Stimulated activated CD8-positive, alpha-beta memory T cell treated with anti-CD3 and anti-CD28 coated beads, Interleukin-2, amount 100 ng/mL, for 48 hours (primary cell): ENCODE results near the gene FBXW8.

Source experiments
- DNase-seq, 2 donors: peaks; one replicate each; pipeline ENCODE4 v3.0.0-alpha.2; 2020; ENCODE audit warnings: low read depth in 2 of 2

FBXW8 gene

DNA sequence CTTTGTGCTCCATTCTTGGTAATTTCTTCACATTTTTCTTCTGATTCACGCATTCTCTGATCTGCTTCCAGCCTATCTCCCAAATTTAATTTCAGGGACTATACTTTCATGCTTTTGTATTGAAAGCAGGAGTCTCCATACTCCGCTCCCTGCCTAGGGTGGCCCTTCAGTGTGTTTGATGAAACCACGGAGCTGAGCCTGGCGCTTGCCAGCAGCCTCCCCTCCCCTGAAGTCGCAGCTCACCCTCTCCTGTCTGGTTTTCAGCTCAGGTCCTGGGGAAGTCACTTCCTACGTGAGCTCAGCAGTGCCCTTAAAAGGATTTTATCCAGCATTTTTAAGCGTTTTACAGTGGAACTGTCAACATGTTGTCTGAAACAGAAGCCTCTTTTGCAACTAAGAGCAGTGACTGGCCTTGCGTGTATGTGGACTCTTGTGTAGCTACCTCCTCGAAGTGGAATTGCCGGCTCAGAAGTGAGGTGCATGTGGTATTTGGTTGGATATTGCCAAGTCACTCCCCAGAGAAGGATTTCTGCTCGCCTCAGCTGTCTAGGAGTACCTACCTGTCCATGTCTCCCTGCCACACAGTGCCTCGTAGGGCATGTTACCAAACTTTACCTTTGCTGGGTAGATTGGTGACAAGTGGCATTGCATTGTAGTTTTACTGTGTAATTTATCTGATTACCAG is 109.9 kb downstream of the FBXW8 start:
- no peak for DNase-seq

DNA sequence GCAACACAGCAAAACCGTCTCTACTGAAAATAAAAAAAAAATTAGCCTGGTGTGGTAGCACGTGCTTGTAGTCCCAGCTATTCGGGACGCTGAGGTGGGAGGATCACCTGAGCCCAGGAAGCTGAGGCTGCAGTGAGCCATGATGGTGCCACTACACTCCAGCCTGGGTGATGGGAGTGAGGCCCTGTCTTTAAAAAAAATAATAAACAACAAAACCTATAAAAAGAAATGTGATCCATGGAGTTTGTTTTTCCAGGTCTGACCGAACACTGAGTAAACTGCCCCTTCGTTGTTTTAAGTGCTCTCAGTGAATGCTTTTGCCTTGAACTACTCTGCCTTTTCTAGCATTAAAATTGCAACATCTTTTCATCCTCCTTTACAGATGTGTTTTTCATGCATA is 111.7 kb downstream of the FBXW8 start:
- DNase-seq: no peak

DNA sequence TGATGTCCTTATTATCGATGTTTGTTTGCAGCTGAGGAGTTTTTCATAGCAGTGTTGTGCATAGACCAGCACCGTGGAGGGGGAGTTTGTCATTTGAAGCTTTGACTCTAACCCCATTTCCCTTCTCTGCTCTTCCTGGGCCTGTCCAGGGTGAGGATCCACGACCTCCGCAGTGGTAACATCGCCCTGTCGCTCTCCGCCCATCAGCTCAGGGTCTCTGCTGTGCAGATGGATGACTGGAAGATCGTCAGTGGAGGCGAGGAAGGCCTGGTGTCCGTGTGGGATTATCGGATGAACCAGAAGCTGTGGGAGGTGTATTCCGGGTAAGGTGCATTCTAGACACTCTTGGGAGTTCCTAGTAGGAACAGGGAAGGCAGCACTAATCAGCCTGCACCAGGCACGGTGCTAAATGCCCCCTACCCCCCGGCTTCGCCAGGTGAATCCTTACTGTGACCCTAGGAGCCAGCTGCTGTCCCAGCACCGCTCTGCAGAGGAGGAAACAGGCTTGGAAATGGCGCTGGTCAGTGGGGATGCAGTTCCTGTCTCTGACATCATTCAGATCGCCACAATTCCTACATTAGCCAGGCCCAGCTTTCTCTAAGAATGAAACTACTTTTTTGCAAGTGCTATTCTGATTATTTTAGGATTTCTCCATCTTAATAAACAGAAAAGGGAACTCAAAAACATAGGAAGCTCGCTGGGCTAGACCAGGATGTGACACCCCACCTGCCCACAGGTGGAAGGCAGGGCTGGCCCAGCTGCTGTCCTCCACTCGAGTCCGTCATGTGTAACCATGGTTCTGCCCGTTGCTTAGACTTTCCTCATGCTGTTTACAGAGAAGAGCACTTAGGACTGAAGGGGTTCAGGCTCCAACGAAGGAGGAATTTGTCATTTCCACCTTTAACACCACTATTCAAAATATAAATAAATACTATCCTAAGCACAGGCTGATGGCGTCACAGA is 113.5 kb downstream of the FBXW8 start:
- no peak for DNase-seq

DNA sequence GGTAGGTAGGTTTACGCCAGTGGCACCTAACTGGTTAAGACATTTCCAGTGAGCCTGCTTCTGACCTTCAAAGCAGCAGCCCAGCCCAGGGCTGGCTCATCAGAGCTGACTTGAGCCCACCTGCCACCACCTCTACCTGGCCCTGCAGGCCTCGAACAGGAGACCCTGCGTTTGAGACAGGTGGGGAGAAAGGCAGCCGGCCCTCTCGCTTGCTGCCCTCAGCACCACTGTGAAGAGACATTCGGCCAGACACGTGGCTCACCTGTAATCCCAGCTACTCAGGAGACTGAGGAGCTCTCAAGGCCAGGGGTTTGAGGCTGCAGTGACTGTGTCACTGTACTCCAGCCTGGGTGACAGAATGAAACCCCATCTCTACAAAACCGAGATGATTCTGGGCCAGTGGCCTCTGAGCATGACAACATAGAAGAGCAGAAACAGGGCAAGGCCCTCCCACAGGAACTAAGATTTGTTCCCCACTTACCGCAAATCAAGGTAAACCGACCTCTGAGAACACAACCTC is 114.3 kb downstream of the FBXW8 start:
- no peak for DNase-seq

DNA sequence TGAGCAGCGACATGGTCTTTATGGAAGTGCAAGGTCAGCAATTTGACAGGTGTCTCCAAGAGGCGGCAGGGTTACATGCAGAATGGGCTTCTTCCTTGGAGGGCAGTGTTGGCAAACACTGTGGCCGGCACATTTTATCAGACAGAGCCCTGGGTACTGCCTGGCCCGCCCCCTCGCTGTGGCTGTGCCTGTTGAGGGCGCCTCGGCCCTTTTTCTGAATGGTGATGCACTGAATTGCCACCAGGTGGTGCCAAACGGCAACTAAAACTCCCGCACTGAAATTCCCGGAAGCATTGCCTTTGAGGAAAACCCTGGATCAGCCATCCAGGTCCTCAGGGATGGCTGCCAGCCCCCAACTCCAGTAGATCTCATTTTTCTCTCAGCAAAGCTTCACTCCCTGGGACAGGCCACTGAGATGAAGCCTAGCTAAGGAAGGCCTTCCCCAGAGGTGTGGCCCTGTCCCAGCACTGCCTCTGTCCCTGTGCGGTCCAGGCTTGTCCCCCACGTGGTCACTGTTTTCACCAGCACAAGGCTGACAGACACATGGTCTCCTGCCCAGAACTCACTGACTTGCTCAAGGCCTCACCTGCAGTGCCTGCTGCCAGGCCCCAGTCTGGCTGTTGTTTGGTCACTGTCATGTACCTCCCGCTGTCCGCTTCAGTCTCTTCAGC is 114.9 kb downstream of the FBXW8 start:
- DNase-seq: peak; percentile 23 to 29

DNA sequence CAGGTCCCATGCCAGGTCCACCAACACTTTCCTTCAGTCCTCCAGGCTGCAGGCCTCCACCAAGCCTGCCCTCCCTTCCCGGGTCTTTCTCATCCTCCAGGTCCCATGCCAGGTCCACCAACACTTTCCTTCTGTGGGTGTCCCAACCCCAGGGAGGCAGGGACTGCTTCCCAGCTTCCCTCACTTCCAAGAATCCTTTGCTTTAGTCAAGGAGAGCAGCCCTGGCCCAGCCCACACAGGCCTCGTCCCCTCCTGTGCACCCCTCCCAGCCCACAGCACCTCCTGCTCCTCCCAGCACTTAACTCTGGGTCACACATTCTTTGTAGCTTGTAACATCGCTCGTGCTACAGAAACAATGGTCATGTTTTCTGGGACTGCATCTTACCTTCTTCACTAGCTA is 115.6 kb downstream of the FBXW8 start:
- no peak for DNase-seq

DNA sequence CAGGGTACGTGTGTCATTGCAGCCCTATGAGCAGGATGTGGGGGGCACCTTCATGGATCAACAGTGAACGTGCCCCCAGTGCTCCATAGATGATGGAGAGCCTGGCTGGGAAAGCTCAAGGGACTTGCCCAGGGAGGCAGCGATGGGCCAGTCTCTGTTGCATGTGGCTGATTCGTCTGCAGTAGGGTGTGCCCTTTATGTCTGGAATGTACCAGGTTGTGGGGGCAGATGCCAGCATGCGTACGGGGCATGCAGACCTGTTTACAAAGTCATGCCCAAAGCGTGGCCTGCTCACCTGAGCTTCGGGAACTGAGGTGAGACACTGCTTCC is 116.1 kb downstream of the FBXW8 start:
- DNase-seq: no peak

DNA sequence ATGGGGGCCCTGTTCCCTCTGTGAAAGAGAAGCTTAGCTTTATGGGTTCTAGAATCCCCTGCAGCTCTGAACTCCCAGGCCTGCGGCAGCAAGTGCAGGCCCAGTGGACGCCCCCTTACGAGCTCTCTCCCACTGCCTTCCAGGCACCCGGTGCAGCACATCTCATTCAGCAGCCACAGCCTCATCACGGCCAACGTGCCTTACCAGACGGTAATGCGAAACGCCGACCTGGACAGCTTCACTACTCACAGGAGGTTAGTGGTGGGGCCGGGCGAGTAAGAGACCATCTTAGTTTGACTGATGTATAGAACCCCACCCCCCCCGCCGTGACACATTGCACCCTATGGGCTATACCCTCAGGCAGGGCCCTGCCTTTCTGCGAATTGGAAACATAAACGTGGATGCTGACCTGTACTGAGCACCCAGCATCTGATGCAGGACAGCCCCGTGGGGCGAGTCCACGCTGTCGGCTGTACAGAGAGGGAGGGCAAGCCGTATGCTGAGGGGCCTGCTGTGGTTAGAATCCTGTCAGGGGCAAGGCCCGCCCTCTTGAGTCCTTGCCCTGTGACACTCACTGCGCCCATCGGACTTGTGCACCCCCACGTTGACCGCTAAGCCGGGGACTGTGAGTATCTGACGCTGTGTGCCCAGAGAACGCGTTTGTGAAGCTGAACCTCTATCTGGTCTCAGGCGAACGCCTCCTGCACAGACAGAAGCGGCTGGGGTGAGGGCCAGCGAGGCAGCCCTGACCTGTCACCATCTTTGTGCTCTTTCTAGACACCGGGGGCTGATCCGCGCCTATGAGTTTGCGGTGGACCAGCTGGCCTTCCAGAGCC is 116.7 kb downstream of the FBXW8 start:
- no peak for DNase-seq

DNA sequence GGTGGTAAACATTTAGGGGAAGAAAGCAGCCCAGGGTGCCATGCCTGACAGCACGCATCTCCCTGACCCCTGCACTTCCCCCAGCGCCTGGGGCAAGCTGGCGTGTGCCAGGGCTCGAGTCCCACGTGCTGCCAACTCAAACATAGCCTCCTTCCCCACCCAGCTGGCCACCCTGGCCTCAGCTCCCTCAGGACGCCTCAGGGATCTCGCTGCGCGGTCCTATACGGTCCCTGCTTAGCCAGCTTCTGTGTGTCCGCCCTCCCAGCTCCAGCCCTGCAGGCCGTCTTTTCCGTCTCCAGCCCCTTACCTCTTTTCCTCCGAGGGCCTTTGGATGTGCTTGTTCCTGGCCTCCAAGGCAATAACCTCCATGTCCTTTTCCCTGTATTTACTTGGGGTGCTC is 117.5 kb downstream of the FBXW8 start:
- DNase-seq: no peak

DNA sequence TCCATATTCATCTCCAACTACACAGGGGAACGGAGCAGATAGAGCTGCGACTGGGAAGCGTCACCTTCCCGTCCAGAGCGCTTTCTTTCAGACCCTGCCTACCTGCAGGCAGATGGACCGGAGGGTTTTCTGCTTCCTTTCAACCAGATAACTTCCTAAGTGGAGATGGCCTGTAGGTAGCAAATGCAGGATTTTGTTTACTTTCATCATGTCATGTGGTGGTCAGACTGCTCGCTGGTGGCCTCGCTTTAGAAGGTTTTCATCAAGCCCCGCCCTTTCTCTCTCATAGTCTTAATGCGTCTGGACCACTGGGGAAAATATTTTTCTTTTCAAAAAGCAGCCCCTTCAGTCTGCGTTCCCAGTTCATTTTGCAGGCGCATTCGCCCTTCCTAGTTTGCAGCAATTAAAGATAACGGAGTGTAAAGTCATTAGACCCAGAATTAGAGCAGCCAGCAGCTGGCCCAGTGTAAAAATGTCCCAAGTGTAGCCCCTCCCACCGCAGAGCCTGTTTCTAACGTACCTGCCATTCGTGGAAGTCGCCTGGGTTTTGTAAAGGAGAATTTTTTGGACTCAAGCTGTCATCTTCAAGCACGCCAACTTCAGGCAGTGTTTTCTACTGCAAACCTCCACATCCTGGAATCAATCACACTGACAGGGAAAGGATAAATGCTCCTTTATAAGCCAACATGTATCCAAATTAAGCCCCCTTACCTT is 119.6 kb downstream of the FBXW8 start:
- DNase-seq: no peak

DNA sequence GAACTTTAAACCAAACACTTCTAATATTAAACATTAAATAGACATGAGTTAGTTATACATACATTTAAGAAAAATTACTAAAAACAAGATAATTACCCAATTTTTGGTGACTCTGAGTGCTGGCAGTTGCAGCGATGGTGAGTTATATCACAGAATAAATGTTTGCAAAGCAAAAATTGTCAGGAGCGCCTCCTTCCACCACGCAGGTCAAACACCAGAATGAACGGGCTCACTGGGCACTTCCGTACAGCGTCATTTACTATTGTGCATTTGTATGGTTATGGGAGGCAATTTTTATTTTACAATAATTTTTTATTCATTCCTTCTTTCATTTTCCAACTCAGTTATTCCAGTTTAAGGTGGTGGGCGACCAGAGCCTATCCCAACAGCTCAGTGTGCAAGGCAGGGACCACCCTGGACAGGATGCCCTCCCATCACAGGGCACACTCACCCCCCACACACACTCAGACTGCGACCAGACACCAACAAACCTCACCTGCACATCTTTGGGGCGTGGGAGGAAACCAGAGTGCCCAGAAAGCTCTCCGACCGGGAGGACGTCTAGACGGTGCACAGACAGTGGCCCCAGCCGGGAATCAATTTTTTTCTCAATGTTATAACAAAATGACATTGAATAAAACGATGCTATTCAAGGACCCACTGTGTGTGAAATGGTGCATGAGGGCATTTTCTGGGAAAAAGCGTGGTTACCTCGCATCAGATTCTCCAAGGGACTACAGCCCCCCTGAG is 121.3 kb downstream of the FBXW8 start:
- no peak for DNase-seq

DNA sequence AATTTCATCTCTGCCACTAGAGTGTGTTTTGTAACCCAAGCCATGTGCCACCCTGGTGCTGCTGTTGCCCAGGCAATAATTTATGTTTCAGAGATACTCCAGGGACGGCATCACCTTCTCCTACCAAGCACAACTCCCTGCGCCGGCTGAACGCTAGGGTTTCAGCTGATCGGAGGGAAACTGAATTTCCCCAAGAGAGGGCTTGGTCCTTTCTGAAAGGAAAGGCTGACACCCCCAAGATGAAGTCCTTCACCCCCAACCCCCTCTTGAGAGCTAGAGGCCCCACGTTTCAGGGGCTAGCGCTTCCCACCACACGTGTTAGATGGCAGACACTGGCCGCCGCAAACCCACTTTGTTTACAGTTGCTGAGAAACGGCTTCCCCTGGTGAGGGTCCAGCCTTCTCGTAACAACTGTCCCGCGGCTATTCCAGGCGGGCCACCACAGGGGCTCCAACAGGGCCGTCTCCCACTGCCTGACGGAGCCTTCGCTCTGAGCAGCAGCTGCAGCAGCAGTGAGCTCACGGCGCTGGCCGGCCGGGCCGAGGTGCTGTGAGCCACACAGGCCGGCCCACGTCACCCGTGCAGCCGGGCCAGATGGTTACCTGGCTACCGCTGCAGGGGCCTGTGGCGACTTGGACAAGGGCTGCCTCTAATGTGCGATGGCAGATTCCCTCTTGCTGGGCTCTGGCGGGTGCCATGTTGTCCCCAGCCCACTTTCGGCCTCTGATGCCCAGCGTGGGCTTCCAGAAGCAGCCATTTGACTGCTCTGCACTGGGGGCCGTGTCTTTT is 122.0 kb downstream of the FBXW8 start:
- DNase-seq: no peak

DNA sequence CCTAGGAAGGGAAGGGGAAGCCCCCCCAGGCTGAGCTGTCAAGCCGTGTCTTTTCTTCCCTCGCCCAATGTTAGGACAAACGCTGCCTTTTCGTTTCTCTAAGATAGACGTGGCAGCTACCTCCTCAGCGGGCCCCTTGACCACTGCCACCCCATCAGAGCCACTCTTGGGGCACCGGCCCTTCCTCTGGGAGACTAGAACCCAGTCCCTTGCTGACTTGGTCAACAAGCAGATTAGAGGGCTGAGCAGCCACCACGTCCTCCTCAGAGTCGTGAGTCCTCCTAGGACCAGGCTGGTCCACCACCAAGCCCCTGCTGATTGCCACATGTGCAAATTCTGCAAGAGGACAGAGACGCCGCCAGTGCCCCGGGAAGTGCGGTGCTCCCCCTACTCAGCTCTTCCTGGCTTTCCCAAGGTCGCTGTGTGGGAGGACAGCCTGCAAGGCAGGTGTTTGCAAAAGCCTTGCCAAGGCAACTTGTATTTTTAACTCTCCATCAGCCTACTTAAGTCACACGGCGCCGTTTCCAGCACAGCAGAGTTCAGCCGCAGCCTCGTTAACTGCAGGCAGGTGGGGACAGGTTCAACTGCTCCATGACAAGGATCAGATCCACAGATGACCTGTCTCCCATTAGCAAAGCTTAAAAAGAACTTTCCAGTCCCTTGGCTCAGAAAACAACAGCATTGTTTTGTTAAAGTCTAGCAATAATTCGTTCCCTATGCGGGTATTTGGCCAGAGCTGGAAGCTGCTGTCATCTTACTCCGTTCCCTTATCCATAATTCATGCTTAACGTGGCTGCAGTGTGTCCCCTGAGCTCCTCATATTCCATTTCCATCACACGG is 122.9 kb downstream of the FBXW8 start:
- no peak for DNase-seq

DNA sequence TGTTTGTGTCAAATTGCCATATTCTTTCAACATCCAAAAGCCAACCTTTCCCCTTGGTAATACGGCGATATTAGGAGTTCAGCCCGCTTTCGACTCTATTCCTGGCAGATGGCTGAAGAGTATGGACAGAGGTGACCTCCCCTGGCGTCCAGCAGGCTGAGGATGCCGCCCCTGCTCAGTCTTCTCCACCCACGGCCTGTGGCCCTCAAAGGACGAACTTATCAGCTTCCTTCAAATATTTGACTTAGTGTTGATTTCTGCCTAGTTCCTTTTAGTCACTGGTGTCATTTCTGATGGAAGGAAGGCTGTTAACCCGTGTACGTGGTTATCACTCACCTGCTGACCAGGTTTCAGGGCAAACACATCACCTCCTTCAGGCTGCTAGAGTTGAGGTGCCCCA is 123.5 kb downstream of the FBXW8 start:
- DNase-seq: no peak

DNA sequence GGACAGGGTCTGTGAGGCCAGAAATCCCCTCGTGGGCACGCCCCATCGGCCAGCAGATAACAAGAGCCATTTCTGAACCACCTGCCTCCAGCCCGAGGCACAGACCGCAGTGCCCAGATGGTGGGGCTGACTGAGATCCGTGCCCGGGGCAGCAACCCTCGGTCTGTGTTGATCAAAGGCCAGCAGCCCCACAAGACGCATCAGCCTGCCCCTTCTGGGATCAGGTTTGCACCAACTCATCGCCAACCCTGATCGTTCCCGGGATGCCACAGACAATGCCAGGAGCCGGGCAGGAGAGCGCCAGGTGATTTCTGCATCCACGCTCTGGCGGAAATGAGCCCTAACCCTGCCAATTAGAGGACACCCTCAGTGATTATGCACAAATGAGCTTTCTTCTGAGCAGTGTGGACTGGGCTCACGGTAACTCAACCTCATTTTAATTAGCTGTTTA is 124.0 kb downstream of the FBXW8 start:
- DNase-seq: no peak

DNA sequence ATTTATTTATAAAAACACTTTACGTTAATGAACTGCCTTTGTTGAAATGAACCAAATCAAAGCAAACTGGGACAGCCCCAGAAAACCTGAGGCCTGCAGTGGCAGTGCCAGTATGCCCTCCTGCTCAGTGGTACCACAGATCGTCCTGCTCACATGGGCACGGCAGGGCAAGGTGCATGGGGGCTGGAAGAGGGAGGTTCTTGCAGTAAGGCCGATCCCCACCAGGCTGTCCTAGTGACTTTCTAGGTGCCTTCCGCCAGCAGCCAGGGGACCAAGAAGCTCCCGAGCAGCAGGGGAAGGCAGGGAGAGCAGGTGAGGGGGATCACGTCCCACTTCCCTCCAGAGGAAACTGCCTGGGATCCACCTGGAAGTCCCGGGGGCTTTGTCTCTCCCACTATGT is 124.5 kb downstream of the FBXW8 start:
- no peak for DNase-seq

DNA sequence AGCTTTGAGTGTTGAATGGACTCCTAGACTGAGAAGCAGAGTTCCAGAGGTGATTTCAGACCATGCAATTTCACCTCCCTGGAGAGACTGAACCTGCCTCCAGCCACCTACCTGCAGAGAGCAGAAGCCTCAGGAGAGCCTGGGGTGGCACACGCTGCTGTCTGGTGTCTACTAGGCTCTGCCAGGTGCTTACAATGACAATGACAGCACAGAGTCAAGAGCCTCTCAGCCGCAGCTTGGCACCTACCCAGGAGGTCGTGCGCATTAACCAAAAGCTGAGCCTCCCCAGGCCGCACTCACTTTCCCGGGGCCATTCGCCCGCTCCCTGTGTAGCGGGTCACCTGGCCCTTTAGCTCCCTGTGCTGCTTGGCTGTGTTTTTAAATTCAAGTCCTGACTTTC is 125.3 kb downstream of the FBXW8 start:
- DNase-seq: no peak

DNA sequence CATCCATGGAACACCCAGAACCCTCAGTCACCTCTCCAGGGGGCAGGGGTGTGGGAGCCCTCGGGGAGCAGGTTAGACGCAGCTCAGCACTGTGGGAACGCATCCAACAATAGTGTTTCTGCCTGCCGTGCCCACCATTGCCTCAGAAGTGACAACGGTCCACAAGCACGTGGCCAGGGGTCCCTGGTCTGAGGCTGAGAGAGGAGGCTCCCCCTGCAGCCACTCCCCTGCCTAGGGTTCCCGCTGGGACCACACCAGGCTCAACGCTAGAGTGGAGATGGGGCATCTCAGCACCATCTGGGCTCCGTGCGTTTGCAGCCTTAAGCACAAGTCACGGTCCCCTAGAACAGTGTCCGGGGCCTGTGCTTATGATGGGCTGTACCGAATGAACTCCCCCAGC is 125.8 kb downstream of the FBXW8 start:
- no peak for DNase-seq
